Mammary epithelial cell (primary cell): ENCODE measurements around the gene ZNF497.

ENCODE experiments used
- CTCF ChIP-seq, 2 donors: IDR thresholded peaks in 1 of 2; conservative IDR thresholded peaks in 1 of 2; 2 replicates each; pipeline ENCODE4 v1.5.1; 2011 to 2012; ENCODE audit warnings: inconsistent platforms in 2 of 2, low read length in 2 of 2, mild to moderate bottlenecking in 2 of 2, control low read depth in 1 of 2, low read depth in 1 of 2; ENCODE audit not compliant: insufficient read depth in 1 of 2; ENCODE audit errors: extremely low read depth in 1 of 2
- EZH2 ChIP-seq: IDR thresholded peaks from 2 replicates; pipeline ENCODE4 v1.6.1; 2012; ENCODE audit warnings: low read length, inconsistent platforms, borderline replicate concordance

- TF ChIP-seq CTCF (conservative IDR thresholded peaks at IDR 0.05 in 1 of 2, IDR thresholded peaks at IDR 0.05 in 1 of 2; ENCODE audit: extremely low read depth in 1 of 2, insufficient read depth in 1 of 2, low read depth in 1 of 2, low read length in 2 of 2) (no peak), EZH2 (no peak)
Measured at GRCh38 chr19:58354478-58355030, 8.0 kb downstream of the ZNF497 start.
